ENCODE results near the gene TTLL5.

GRCh38 chr14:75849300-75849895, 188.4 kb downstream of the TTLL5 start:
- no peak for TF ChIP-seq POLR2AphosphoS5 (IDR thresholded peaks at IDR 0.05)
- TF ChIP-seq, protein P1, sequence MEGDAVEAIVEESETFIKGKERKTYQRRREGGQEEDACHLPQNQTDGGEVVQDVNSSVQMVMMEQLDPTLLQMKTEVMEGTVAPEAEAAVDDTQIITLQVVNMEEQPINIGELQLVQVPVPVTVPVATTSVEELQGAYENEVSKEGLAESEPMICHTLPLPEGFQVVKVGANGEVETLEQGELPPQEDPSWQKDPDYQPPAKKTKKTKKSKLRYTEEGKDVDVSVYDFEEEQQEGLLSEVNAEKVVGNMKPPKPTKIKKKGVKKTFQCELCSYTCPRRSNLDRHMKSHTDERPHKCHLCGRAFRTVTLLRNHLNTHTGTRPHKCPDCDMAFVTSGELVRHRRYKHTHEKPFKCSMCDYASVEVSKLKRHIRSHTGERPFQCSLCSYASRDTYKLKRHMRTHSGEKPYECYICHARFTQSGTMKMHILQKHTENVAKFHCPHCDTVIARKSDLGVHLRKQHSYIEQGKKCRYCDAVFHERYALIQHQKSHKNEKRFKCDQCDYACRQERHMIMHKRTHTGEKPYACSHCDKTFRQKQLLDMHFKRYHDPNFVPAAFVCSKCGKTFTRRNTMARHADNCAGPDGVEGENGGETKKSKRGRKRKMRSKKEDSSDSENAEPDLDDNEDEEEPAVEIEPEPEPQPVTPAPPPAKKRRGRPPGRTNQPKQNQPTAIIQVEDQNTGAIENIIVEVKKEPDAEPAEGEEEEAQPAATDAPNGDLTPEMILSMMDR (IDR thresholded peaks at IDR 0.05) = no peak
- TF ChIP-seq POLR2A (IDR thresholded peaks at IDR 0.05) = no peak
- no peak for TF ChIP-seq EP300 (IDR thresholded peaks at IDR 0.05)
